Astrocyte (in vitro differentiated cells and primary cell): ENCODE measurements around the gene CSNK1A1. TPM values are rescaled to one million over a fixed set of nuclear protein-coding genes. Genes with fewer than 3 reads are reported as not detected.
"Not testable (repeated sequence)": the region's sequence is repeated elsewhere in the genome, so short reads cannot be mapped to it uniquely, and the experiment has no call there.

Experiments used
- DNase-seq: peaks from one replicate; pipeline ENCODE4 v3.0.0-alpha.2; 2010; ENCODE audit warnings: low read depth
- FAIRE-seq: peaks from 2 replicates; lab custom pipeline; 2011; peaks lifted over from hg19 to GRCh38; lab: Jason Lieb, UNC
- H2AFZ ChIP-seq: 2 replicates; pipeline ENCODE4 v1.6.0; 2012; ENCODE audit warnings: low read depth, low read length, inconsistent platforms
- H3K27ac ChIP-seq: 2 replicates; pipeline ENCODE4 v1.5.1; 2011; ENCODE audit warnings: low read depth, low read length, inconsistent platforms
- H3K27me3 ChIP-seq: 2 replicates; pipeline ENCODE4 v1.6.0; 2011; ENCODE audit warnings: low read length, inconsistent platforms; ENCODE audit not compliant: insufficient read depth
- H3K36me3 ChIP-seq: 2 replicates; pipeline ENCODE4 v1.5.1; 2011; ENCODE audit warnings: low read length, inconsistent platforms; ENCODE audit not compliant: insufficient read depth
- H3K4me1 ChIP-seq: 2 replicates; pipeline ENCODE4 v1.5.1; 2011; ENCODE audit warnings: low read length, inconsistent platforms; ENCODE audit not compliant: insufficient read depth
- H3K4me2 ChIP-seq: 2 replicates; pipeline ENCODE4 v1.6.0; 2012; ENCODE audit warnings: low read length, inconsistent platforms
- H3K4me3 ChIP-seq: 2 replicates; pipeline ENCODE4 v1.5.1; 2011; ENCODE audit warnings: low read depth, mild to moderate bottlenecking, low read length, inconsistent platforms; ENCODE audit not compliant: insufficient read depth
- H3K79me2 ChIP-seq: 2 replicates; pipeline ENCODE4 v1.6.0; 2012; ENCODE audit warnings: mild to moderate bottlenecking, low read length, inconsistent platforms; ENCODE audit not compliant: insufficient read depth
- H3K9ac ChIP-seq: 2 replicates; pipeline ENCODE4 v1.6.0; 2012; ENCODE audit warnings: mild to moderate bottlenecking, low read length, inconsistent platforms
- H3K9me3 ChIP-seq: 2 replicates; pipeline ENCODE4 v1.5.1; 2012; ENCODE audit warnings: low read depth, mild to moderate bottlenecking, low read length, inconsistent platforms; ENCODE audit not compliant: insufficient read depth
- H4K20me1 ChIP-seq: 2 replicates; pipeline ENCODE4 v1.6.0; 2012; ENCODE audit warnings: low read length, inconsistent platforms; ENCODE audit not compliant: insufficient read depth
- H3K27ac Mint-ChIP-seq: one replicate; pipeline ENCODE4 v1.8.0; 2021; ENCODE audit warnings: mild to moderate bottlenecking, mixed read lengths; ENCODE audit not compliant: unreplicated experiment
- H3K27me3 Mint-ChIP-seq: one replicate; pipeline ENCODE4 v1.8.0; 2021; ENCODE audit warnings: low read depth, mixed read lengths; ENCODE audit not compliant: unreplicated experiment
- H3K36me3 Mint-ChIP-seq: one replicate; pipeline ENCODE4 v1.8.0; 2021; ENCODE audit warnings: low read depth, mixed read lengths; ENCODE audit not compliant: unreplicated experiment
- H3K4me1 Mint-ChIP-seq: one replicate; pipeline ENCODE4 v1.8.0; 2021; ENCODE audit warnings: low read depth, mixed read lengths; ENCODE audit not compliant: unreplicated experiment
- H3K4me3 Mint-ChIP-seq: one replicate; pipeline ENCODE4 v1.8.0; 2021; ENCODE audit warnings: mild to moderate bottlenecking, moderate library complexity, mixed read lengths; ENCODE audit not compliant: unreplicated experiment
- H3K9me3 Mint-ChIP-seq: one replicate; pipeline ENCODE4 v1.8.0; 2021; ENCODE audit warnings: mild to moderate bottlenecking, mixed read lengths; ENCODE audit not compliant: unreplicated experiment
- EZH2 ChIP-seq: IDR thresholded peaks from 2 replicates; pipeline ENCODE4 v1.6.1; 2012; ENCODE audit warnings: mild to moderate bottlenecking, low read length, inconsistent platforms; ENCODE audit not compliant: insufficient read depth
- total RNA-seq: library from RNA; stranded (reverse); gene quantifications from 2 replicates; pipeline ENCODE4 v1.2.1, GENCODE V29; 2021
- TF ChIP-seq, protein P1 (sequence below): IDR thresholded peaks from 2 replicates; pipeline ENCODE4 v1.5.1; 2011; ENCODE audit warnings: low read depth, mild to moderate bottlenecking, inconsistent platforms, low read length, moderate library complexity; ENCODE audit not compliant: insufficient read depth

Gene CSNK1A1
- total RNA-seq, 1 donor from 2014 or later, result 384 TPM

DNA sequence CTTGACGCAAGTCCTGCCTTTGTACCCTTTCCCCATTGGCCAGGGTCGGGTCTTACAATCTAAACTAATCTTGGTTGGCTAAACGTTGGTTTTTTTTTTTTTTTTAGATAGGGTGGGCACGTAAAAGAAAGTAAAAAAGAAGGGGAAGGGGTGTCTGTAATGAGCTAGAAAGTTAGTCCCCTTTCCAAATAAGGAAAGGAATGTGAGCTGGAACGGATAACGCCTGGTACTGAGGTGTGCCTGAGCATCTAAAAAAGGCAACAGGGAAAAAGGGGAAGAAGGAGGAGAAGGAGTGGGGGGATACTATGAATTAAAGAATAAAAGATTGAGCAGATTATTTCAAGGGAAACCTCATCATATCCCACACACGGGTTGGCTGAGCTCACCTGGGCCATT, 105.9 kb downstream of the CSNK1A1 start:
- H3K36me3 Mint-ChIP-seq, result no peaks in the 10 kb centered on the region
- Histone ChIP-seq H3K27ac (peak overlapping the region; percentile 83), H3K9ac (peak overlapping the region; percentile 40), H3K36me3 (no peaks in the 10 kb centered on the region), H3K27me3 (no peaks in the 10 kb centered on the region), H3K4me3 (no peak overlapping the region), H2AFZ (peak overlapping the region; percentile 59), H3K9me3 (no peaks in the 10 kb centered on the region), H4K20me1 (no peaks in the 10 kb centered on the region), H3K4me2 (peak overlapping the region; percentile 23), H3K79me2 (no peaks in the 10 kb centered on the region), H3K4me1 (peaks cover 33% of the 10 kb centered on the region)
- peak overlapping the region; percentile 98 for H3K27ac Mint-ChIP-seq
- H3K9me3 Mint-ChIP-seq, result no peaks in the 10 kb centered on the region
- no peaks in the 10 kb centered on the region for H3K27me3 Mint-ChIP-seq
- DNase-seq, result no peak
- FAIRE-seq, result no peak
- no peak for TF ChIP-seq EZH2
- TF ChIP-seq, protein P1, sequence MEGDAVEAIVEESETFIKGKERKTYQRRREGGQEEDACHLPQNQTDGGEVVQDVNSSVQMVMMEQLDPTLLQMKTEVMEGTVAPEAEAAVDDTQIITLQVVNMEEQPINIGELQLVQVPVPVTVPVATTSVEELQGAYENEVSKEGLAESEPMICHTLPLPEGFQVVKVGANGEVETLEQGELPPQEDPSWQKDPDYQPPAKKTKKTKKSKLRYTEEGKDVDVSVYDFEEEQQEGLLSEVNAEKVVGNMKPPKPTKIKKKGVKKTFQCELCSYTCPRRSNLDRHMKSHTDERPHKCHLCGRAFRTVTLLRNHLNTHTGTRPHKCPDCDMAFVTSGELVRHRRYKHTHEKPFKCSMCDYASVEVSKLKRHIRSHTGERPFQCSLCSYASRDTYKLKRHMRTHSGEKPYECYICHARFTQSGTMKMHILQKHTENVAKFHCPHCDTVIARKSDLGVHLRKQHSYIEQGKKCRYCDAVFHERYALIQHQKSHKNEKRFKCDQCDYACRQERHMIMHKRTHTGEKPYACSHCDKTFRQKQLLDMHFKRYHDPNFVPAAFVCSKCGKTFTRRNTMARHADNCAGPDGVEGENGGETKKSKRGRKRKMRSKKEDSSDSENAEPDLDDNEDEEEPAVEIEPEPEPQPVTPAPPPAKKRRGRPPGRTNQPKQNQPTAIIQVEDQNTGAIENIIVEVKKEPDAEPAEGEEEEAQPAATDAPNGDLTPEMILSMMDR, result no peak
- peaks cover 32% of the 10 kb centered on the region for H3K4me1 Mint-ChIP-seq
- no peak overlapping the region for H3K4me3 Mint-ChIP-seq

DNA sequence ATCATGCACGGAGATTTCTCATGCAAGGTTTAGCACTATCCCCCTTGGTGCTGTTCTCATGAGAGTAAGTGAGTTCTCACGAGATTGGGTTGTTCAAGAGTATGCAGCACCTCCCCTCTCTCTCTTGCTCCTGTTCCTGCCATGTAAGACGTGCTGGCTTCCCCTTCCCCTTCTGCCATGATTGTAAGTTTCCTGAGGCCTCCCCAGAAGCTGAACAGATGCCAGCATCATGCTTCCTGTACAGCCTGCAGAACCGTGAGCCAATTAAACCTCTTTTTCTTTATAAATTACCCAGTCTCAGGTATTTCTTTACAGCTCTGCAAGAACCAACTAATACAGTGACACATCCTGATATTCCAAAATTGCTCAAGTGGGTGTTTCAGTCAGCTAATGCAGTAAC, 106.8 kb downstream of the CSNK1A1 start:
- H3K27ac ChIP-seq, DNase-seq: not testable (repeated sequence)
- peaks cover 33% of the 10 kb centered on the region for H3K4me1 Mint-ChIP-seq

DNA sequence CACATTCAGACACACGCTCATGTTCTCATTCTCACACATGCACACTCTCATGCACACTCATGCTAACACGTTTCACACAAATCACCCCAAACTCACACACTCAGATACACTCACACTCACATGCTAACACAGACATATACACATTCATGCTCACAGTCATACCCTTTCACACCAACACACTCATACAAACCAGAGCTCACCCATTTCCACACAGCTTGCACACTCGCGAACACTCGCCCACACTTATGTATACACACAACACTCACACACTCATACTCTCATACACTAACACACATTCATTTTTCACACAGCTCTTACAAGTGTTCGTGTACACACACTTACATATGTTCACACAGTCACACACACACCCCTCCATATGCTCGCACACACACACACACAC, 108.0 kb downstream of the CSNK1A1 start:
- Histone ChIP-seq H3K4me3 (no peak overlapping the region), H3K27me3 (no peaks in the 10 kb centered on the region), H3K9me3 (no peaks in the 10 kb centered on the region), H3K27ac (peak overlapping the region; percentile 22), H3K36me3 (no peaks in the 10 kb centered on the region), H4K20me1 (no peaks in the 10 kb centered on the region), H3K4me1 (peaks cover 27% of the 10 kb centered on the region), H3K9ac (no peak overlapping the region), H2AFZ (peak overlapping the region; percentile 44), H3K4me2 (no peak overlapping the region), H3K79me2 (no peaks in the 10 kb centered on the region)
- Mint-ChIP-seq H3K36me3 (no peaks in the 10 kb centered on the region), H3K9me3 (no peaks in the 10 kb centered on the region), H3K4me1 (peaks cover 32% of the 10 kb centered on the region), H3K27me3 (no peaks in the 10 kb centered on the region), H3K4me3 (no peak overlapping the region), H3K27ac (no peak overlapping the region)
- DNase-seq (no peak), FAIRE-seq (no peak)
- TF ChIP-seq EZH2, result no peak
- TF ChIP-seq, protein P1, result no peak

More for the DNA sequence above, 106.8 kb downstream of the CSNK1A1 start:
- H3K4me3 Mint-ChIP-seq, H3K9me3 ChIP-seq, H2AFZ ChIP-seq, H3K9me3 Mint-ChIP-seq, H3K4me2 ChIP-seq, FAIRE-seq, H3K36me3 Mint-ChIP-seq, H3K36me3 ChIP-seq, H3K27me3 Mint-ChIP-seq, H3K4me3 ChIP-seq, H3K79me2 ChIP-seq, H3K27me3 ChIP-seq, H4K20me1 ChIP-seq, H3K9ac ChIP-seq: not testable (repeated sequence)
- peaks cover 30% of the 10 kb centered on the region for H3K4me1 ChIP-seq
- H3K27ac Mint-ChIP-seq, result peak overlapping the region; percentile 55
